ENCODE data around the gene LTBP1. TPM values are rescaled to one million over a fixed set of nuclear protein-coding genes. Genes with fewer than 3 reads are reported as not detected.
A peak's percentile ranks its signal among the peaks of the same experiment; 100 is the strongest.
"Not testable (repeated sequence)": the region's sequence is repeated elsewhere in the genome, so short reads cannot be mapped to it uniquely, and the experiment has no call there.

The LTBP1 gene
- total RNA-seq, 1 experiment from 2014 or later: 89.4 TPM

GRCh38 chr2:33342171-33342570 is 395.4 kb downstream of the LTBP1 start:
- DNase-seq (ENCODE audit: low read depth): no peak

GRCh38 chr2:33342705-33343104 is 396.0 kb downstream of the LTBP1 start:
- no peak for DNase-seq (ENCODE audit: low read depth)

GRCh38 chr2:33343387-33343895 is 396.7 kb downstream of the LTBP1 start:
- no peak for DNase-seq (ENCODE audit: low read depth)

- DNase-seq (ENCODE audit: low read depth): peak; percentile 34
Observed at GRCh38 chr2:33344230-33344629, 397.5 kb downstream of the LTBP1 start.

- no peak for DNase-seq (ENCODE audit: low read depth)
Observed at GRCh38 chr2:33347856-33348255, 401.1 kb downstream of the LTBP1 start.

- no peak for DNase-seq (ENCODE audit: low read depth)
Observed at GRCh38 chr2:33350632-33351031, 403.9 kb downstream of the LTBP1 start.

- DNase-seq (ENCODE audit: low read depth): no peak
Observed at GRCh38 chr2:33351781-33352180, 405.0 kb downstream of the LTBP1 start.

GRCh38 chr2:33354981-33355380 is 408.2 kb downstream of the LTBP1 start:
- DNase-seq (ENCODE audit: low read depth): peak; percentile 66

- DNase-seq (ENCODE audit: low read depth): no peak
Observed at GRCh38 chr2:33358878-33359277, 412.1 kb downstream of the LTBP1 start.

GRCh38 chr2:33363325-33364298 is 416.9 kb downstream of the LTBP1 start:
- DNase-seq (ENCODE audit: low read depth): peak; percentile 82

GRCh38 chr2:33365264-33365970 is 418.7 kb downstream of the LTBP1 start:
- DNase-seq (ENCODE audit: low read depth): no peak

GRCh38 chr2:33366473-33366872 is 419.7 kb downstream of the LTBP1 start:
- peak; percentile 88 for DNase-seq (ENCODE audit: low read depth)

GRCh38 chr2:33368524-33368923 is 421.8 kb downstream of the LTBP1 start:
- DNase-seq (ENCODE audit: low read depth): not testable (repeated sequence)

- no peak for DNase-seq (ENCODE audit: low read depth)
Observed at GRCh38 chr2:33369191-33369590, 422.4 kb downstream of the LTBP1 start.

- no peak for DNase-seq (ENCODE audit: low read depth)
Observed at GRCh38 chr2:33370636-33371265, 424.0 kb downstream of the LTBP1 start.

GRCh38 chr2:33371304-33372090 is 424.7 kb downstream of the LTBP1 start:
- DNase-seq (ENCODE audit: low read depth): no peak

- no peak for DNase-seq (ENCODE audit: low read depth)
Observed at GRCh38 chr2:33372940-33373553, 426.3 kb downstream of the LTBP1 start.

- peak; percentile 62 for DNase-seq (ENCODE audit: low read depth)
Observed at GRCh38 chr2:33373986-33374385, 427.2 kb downstream of the LTBP1 start.

GRCh38 chr2:33375054-33375453 is 428.3 kb downstream of the LTBP1 start:
- no peak for DNase-seq (ENCODE audit: low read depth)

- peak; percentile 66 for DNase-seq (ENCODE audit: low read depth)
Observed at GRCh38 chr2:33377048-33377447, 430.3 kb downstream of the LTBP1 start.

Data from LHCN-M2 (cell line).